ENCODE data around the gene ADAM33.

ADAM33 gene, protein sequence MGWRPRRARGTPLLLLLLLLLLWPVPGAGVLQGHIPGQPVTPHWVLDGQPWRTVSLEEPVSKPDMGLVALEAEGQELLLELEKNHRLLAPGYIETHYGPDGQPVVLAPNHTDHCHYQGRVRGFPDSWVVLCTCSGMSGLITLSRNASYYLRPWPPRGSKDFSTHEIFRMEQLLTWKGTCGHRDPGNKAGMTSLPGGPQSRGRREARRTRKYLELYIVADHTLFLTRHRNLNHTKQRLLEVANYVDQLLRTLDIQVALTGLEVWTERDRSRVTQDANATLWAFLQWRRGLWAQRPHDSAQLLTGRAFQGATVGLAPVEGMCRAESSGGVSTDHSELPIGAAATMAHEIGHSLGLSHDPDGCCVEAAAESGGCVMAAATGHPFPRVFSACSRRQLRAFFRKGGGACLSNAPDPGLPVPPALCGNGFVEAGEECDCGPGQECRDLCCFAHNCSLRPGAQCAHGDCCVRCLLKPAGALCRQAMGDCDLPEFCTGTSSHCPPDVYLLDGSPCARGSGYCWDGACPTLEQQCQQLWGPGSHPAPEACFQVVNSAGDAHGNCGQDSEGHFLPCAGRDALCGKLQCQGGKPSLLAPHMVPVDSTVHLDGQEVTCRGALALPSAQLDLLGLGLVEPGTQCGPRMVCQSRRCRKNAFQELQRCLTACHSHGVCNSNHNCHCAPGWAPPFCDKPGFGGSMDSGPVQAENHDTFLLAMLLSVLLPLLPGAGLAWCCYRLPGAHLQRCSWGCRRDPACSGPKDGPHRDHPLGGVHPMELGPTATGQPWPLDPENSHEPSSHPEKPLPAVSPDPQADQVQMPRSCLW

DNA sequence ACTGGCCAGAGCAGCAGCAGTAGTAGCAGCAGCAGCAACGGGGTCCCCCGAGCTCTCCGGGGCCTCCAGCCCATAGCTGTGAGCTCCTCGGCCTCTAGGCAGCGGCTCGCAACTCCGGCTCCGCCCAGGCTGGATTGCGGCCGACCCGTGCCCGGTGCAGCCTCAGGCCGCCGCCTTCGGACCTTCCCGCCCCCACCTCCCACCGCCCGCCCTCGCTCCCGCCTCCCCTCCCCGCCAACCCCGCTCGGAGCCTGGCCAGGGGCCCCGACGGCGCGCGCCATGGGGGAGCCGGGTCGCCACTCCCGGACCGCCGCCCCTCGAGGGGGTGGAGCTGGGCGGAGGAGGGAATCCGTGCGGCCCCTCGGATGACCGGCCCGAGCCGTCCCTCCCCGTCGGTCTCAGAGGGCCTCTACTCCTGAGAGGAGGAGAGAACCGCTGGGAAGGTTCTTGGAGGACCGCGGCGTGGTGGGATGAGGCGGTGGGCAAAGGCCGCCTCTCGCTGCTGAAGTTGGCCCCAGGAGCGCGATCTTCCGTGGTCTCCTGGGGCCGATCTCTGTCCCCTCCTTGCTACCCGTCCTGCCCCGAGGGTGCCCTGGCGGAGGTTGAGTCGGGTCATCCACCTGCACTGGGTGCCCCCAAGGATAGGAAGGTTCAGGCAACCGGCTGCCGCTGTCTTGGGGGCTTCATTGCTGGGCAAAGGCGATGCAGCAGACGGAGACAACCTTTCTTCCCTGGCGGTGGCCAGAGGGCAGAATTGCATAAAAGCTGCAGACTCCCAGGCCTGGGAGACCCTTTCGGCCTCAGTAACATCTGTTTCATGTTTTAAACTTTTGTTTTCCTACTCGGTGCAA is at the start of gene ADAM33:
ADAM33 (minus strand) TSS at position 80 of the 851 bp plus-strand sequence; CDS start at position 74, 6 bp downstream.
- no peak for DNase-seq
- TF ChIP-seq POLR2A (IDR thresholded peaks at IDR 0.05; ENCODE audit: low read length) (no peak), GATA1 (IDR thresholded peaks at IDR 0.05; ENCODE audit: low read depth, low read length) (no peak)

DNA sequence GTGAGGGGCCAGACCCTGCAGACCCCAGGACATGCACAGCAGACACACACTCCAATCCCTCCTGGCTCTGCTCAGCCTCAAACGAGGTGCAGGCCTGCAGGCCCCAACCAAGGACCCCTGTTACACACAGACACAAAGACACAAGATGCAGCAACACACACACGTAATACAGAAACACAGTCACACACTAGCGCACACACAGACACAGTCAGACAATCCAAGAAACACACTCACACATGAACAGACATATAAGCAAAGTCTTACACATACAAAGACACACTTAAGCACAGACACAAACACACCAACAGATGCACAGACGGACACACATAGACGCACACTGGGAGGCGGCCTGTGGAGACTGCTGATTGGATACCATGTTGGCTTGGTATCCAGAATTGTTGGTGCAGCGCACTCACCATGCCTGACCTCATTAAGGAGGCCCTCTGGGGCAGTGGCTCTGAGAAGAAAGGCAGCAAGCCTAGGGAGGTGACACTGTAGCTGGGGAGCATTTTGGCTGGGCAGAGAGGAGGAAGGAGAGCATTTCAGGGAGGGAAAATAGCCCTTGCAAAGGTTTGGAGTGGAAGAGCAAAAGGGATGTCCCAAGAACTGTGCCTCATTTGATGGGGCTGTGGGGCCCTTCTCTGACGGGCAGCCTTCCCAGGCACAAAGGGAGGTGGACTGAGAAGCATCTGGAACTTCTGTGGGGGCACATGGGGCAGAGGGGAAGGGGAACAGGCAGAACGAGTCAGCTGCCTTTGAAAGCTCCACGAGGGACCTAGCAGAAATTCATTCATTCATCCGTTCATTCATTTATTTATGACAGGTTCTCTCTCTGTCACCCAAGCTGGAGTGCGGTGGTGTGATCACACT is 49.2 kb upstream of the ADAM33 start:
- TF ChIP-seq GATA1 (IDR thresholded peaks at IDR 0.05; ENCODE audit: low read depth, low read length) (no peak), POLR2A (IDR thresholded peaks at IDR 0.05; ENCODE audit: low read length) (no peak)
- DNase-seq: no peak

DNA sequence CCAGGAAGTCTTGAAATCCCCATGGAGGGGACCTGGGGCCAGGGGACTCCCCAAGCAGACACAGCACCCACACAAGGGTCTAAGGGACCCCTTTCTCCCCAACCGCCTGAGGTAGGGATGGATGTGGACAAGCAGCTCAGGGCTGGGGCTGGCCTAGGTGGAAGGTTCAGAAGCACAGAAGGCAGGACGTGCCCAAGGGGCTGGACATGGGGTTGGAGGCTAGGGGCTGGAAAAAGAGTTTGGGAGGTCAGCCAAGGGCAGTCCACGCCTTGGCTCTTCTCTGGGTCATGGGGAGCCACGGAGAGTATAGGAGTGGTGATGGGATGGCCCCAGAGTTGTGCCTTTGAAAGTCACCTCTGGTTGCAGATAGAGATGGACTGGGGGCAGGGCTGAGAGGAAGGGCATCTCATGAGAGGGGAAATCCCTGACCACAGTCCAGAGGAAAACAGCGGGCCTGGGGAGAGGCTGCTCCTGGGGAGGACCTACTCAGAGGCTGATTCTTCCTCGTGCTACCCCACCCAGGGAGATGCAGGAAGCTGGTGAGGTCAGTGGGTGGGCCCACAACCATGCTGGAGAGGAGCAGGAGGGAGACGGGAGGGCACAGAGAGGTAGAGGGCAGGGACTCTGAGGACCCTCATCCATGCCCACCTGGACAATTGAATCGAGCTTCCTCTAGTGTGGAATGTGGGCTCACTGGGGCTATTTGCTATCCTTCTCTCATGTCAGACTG is 48.2 kb upstream of the ADAM33 start:
- TF ChIP-seq POLR2A (IDR thresholded peaks at IDR 0.05; ENCODE audit: low read length): no peak
- TF ChIP-seq GATA1 (IDR thresholded peaks at IDR 0.05; ENCODE audit: low read depth, low read length): no peak
- no peak for DNase-seq

DNA sequence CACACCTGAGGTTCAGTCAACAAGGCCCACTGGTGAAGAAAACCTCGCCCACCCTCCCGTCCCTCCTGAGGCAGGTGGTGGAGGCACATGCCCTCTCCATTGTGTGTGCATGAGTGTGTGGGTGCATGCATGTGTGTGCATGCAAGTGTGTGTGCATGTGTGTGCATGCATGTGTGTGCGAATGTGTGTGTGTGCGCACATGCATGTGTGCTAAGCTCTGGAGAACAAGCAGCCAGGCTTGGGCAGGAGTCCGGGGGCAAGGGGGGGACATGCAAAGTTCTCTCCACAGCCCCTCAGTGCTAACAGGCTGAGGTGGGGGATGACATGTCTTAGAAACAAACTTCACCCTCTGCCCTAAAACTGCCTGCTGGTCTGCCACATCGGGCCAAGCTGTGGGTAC is 47.6 kb upstream of the ADAM33 start:
- TF ChIP-seq GATA1 (IDR thresholded peaks at IDR 0.05; ENCODE audit: low read depth, low read length) (no peak), POLR2A (IDR thresholded peaks at IDR 0.05; ENCODE audit: low read length) (no peak)
- no peak for DNase-seq

DNA sequence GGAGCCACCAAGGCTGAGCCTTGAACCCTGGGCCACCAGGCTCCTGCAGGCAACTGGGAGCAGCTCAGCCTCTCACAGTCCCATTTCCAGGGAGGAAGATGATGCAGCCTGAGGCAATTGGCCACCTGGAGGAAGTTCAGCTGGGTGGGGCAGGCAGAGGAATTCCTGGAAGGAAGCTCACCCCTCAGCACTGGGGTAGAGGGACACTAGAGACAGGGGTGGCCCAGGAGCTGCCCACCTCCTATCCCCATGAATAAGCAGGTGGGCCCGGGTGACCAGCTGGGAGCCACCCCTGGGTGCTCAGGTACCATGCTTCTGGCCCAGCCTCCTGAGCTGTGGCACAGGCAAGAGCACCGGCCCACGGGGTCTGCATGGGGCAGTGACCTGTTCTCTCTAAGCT is 47.1 kb upstream of the ADAM33 start:
- DNase-seq: no peak
- TF ChIP-seq POLR2A (IDR thresholded peaks at IDR 0.05; ENCODE audit: low read length): no peak

DNA sequence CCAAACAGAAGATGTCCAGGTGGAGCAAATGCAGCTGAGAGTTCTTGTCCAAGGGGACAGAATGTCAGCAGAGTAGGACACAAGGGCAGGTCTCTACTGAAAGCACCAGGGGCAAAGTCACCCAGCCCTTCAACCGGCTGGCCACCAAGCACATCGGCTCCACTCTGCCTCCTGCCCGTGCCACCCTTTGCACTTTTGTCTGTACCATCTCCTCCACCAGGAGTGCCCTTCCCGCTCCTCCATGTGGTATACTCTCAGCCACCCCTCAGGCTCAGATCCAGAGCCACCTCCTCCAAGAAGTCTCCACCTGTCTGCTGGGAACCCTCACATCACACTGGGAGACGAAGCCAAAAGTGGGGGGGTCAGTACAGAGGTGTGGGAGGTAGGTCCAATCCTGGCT is 46.5 kb upstream of the ADAM33 start:
- TF ChIP-seq GATA1 (IDR thresholded peaks at IDR 0.05; ENCODE audit: low read depth, low read length) (no peak), POLR2A (IDR thresholded peaks at IDR 0.05; ENCODE audit: low read length) (no peak)
- DNase-seq: no peak

DNA sequence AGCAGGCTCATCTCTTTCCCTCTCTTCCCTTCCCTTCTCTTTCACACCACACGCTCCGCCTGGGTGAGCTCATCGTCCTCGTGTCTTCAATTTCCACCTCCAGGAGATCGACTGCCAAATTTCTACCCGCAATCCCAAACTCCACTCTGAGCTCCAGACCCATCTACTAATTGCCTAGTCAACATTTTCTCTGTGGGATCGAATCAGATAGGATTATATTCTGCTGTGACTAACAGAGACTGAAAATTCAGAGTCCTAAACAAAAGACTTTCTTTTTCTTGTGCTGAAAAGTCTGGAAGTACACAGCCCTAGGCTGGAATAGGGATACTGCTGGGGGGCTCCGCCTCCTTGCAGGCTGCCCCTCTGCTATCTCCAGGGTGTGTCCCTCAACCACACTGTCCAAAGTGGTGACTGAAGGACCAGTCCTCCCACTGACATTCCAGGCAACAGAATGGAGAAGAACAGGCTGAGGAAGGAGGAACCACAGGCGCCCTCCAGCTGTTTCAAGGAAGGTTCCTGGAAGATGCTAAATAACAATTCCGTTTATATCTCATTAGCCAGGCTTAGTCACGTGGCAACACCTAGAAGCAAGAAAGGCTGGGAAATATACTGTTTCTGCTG is 45.7 kb upstream of the ADAM33 start:
- no peak for DNase-seq
- TF ChIP-seq GATA1 (IDR thresholded peaks at IDR 0.05; ENCODE audit: low read depth, low read length) (no peak), POLR2A (IDR thresholded peaks at IDR 0.05; ENCODE audit: low read length) (no peak)

DNA sequence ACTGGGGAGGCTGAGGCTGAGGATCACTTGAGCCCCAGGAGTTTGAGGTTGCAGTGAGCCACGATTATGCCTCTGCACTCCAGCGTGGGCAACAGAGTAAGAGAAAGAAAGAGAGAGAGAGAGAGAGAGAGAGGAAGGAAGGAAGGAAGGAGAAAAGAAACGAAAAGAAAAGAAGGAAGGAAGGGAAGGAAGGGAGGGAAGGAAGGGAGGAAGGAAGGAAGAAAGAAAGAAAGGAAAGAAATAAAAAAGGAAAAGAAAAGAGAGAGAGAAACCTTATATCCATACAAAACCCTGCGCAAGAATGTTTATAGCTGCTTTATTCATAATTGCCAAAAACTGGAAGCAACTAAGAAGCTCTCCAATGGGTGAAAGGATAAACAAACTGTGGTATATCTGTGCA is 42.5 kb upstream of the ADAM33 start:
- DNase-seq: no peak
- TF ChIP-seq POLR2A (IDR thresholded peaks at IDR 0.05; ENCODE audit: low read length): no peak
- TF ChIP-seq GATA1 (IDR thresholded peaks at IDR 0.05; ENCODE audit: low read depth, low read length): no peak

DNA sequence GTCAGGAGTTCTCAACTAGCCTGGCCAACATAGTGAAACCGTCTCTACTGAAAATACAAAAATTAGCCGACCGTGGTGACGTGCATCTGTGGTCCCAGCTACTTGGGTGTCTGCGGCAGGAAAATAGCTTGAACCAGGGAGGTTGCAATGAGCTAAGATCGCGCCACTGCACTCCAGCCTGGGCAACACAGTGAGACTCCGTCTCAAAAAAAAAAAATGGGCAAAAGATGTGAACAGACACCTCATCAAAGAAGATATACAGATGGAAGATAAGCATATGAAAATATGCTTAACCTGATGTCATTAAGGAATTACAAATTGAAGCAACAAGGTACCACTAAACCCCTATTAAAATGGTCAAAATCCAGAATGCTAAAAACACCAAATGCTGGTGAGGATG is 41.5 kb upstream of the ADAM33 start:
- no peak for DNase-seq
- TF ChIP-seq POLR2A (IDR thresholded peaks at IDR 0.05; ENCODE audit: low read length): no peak

DNA sequence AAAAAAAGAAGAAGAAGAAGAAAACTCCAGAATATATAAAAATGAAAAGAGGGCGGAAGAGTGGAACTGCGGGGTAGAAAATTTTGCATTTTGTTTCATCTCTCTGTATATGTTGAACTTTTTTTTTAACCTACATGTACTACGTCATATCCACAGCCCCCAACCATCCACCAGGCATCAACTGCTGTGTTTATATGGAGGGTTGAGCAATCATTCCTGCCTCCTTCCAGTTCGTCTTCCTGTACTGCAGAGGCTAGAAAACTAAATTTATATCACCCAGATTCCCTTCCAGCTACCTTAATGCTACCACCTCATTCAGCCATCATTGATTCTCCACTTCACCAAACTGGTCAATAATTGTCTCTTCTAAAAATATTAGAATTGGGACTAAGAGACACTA is 40.1 kb upstream of the ADAM33 start:
- TF ChIP-seq GATA1 (IDR thresholded peaks at IDR 0.05; ENCODE audit: low read depth, low read length) (no peak), POLR2A (IDR thresholded peaks at IDR 0.05; ENCODE audit: low read length) (no peak)
- DNase-seq: no peak

DNA sequence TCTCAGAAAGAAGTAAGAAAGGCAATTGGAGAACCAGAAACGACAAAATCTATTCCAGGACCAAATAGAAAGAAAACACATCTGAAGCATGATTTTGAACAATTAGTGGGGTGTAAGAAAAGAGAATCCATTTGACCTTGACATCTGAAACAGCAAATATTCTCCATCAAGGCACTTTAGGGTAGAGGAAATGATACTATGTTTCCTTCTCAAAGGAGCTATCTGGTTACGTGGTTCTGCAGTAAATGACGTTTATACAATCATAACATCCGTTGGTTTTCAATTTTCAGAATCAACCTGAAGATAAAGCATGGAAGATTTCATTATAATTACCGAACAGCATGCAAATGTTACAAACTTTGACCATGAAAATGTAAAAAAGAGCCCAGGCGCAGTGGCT is 38.8 kb upstream of the ADAM33 start:
- no peak for TF ChIP-seq POLR2A (IDR thresholded peaks at IDR 0.05; ENCODE audit: low read length)
- no peak for TF ChIP-seq GATA1 (IDR thresholded peaks at IDR 0.05; ENCODE audit: low read depth, low read length)
- DNase-seq: no peak

DNA sequence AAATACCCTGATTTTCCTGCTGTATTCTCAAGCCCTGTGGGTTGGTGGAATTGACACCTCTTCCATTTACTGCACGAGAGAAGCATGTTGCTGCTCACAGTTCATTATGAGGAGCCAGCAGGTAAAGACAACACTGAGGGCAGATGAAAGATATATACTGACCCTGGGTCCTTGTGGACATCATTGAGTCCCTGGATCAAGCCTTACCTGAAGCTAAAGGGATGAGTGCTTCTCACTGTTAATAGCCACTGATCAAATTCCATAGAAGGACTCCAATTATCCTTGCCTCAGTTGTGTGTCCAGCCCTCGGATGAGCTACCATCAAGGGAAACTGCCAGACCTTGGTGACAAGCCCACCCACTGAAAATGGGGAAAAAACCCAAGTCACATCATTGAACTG is 38.3 kb upstream of the ADAM33 start:
- TF ChIP-seq GATA1 (IDR thresholded peaks at IDR 0.05; ENCODE audit: low read depth, low read length) (no peak), POLR2A (IDR thresholded peaks at IDR 0.05; ENCODE audit: low read length) (no peak)
- DNase-seq: no peak
